T47D (cell line): ENCODE data around the gene AMER2.
A peak's percentile ranks its signal among the peaks of the same experiment; 100 is the strongest.

ENCODE experiments used
- DNase-seq, 2 experiments: peaks; one replicate each; pipeline versions ENCODE4 v3.0.0 to v3.0.0-alpha.2; 2011 to 2012; ENCODE audit warnings: low read depth in 1 of 2, low spot score in 1 of 2
- JUND ChIP-seq: IDR thresholded peaks from 2 replicates; pipeline ENCODE4 v1.6.1; 2012; ENCODE audit warnings: low read depth
- in situ Hi-C: cut with HindIII; loops from 2 replicates; pipeline ENCODE4 v1.10.0; 2016; ENCODE audit warnings: low sequenced_read_pairs, low pct_unique_long_range_greater_than_20kb

The AMER2 gene

DNA sequence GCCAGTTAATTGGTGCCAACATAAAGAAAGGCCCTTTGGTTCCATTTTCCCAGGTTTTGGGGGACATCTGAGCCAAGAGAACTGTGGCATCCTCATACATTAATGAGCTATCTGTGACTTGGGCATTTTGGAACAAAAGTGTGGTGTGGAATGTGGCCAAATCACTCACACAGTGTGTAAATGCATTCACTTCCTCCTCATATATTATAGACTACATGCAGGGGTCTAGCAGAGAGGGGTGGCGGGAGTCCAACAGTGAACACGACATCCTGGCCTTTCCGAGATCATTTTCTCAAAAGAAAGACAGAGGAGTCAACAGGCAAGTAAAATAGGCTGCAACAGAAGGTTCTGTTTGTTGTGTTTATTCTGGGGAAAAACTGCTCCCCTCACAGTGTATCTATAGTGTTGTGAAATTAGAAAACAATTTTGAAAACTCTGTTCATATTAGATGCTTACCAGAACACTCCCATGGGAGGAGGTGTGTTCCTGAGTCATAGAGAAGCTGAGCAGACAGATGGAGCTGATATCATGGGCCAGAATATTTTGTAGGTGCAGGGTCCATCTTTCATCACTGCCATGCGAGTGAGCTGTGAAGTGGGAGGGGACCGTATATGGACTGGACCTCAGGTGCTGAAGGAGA, 39.2 kb downstream of the AMER2 start:
- no peak for DNase-seq
- no peak for TF ChIP-seq JUND
- in situ Hi-C loops: no loop called here

DNA sequence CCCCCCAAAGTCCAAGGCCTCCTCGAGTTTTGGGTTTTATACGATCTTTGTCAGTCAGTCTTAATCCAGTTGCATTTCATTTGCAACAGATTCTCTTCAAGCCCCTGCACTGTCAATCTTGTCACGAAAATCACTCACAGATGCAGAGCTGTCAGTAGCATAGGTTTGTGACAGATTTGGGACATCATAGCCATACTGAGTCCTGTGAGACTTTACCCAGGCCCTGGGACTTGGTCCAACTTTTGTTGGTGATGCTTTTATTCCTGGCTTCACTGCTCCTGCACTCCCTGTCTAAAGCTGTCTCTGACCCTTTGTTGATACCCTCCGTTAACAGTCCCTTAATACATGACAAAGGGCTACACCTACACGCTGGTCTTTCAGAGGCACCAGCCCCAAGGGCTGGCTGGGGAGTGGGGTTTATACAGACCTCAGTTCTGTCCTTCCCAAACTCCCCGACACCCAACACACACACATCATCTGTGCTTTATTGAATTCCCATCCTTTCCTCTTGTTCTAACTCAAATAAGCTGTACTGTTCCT, 40.1 kb downstream of the AMER2 start:
- in situ Hi-C loops: no loop called here
- no peak for TF ChIP-seq JUND
- no peak for DNase-seq

GRCh38 chr13:25130944-25131343, 41.1 kb downstream of the AMER2 start:
- no peak for TF ChIP-seq JUND
- no peak for DNase-seq

DNA sequence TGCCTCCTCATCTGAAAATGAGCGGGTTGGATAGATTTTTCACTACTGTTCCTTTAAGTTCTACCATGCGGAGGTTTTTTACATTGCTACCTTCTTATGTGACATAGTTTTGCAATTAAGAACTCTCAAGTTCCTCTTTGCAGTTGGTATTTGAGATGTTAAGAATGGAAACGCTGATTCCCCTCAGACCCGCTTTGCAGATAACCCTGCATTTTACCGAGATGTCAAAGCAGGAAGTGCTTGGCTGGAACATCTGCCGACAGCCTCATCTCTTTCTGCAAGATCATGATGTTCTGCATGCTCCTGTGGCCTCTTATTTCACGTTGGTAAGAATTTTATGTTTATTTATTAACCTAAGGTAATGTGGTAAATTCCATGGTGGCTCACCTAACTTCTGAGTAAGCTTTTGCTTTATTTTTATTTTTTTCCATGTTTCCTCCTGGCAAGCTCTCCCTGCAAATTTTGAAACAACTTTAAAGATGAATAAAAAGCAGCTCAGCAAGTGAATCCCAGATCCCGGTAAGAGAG, 53.6 kb downstream of the AMER2 start:
- TF ChIP-seq JUND: no peak
- DNase-seq: no peak

More at GRCh38 chr13:25130944-25131343, 41.1 kb downstream of the AMER2 start:
- in situ Hi-C loops: no loop called here

GRCh38 chr13:25117312-25117711, 54.8 kb downstream of the AMER2 start:
- TF ChIP-seq JUND: no peak
- peak in 1 of 2 experiments; percentile 25 for DNase-seq
- in situ Hi-C loops: no loop called here

More for the DNA sequence above, 53.6 kb downstream of the AMER2 start:
- in situ Hi-C loops: no loop called here

DNA sequence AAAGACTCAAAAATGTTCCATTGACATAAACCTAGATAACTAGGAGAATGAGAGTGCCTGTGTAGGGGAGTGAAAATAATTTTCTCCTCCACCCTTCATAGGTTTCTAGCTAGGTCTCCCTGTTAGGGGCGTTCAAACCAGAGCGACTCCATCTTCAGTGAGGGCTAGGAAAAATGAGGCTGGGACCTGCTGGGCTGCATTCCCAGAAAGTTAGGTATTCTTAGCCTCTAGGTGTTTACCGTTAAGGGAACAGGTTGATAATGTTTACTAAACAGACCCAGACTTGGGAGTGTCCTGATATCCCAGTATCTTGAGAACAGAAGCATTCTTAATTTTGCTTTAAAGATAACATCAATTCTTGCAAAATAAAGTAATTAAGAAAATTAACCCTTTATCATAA, 56.0 kb downstream of the AMER2 start:
- 0 out of 2 replicates have a peak, but pooled peaks have one; percentile 15 for TF ChIP-seq JUND
- DNase-seq: peak in 1 of 2 experiments; percentile 69
- in situ Hi-C loops: no loop called here

DNA sequence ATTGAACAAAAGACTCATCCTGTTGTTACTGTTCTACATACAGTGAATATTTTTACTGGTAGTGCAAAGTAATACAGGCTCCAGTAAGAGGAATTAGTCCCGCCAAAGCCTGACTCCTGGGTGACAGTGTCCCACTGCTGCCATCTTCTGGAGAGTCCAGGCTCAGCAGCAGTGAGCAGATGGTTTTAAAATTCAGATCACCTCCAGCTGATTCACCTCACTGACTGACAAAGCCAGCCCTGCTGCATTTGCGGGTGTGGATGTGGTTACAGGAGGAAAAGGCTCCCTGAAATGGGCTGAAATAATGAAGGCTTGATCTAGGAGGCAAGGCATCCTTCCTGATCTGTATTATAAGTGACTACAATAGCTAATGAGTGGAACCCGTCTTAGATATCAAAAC, 57.9 kb downstream of the AMER2 start:
- peak; percentile 39 to 83 for DNase-seq
- in situ Hi-C loops: no loop called here
- no peak for TF ChIP-seq JUND

GRCh38 chr13:25112695-25113255, 59.3 kb downstream of the AMER2 start:
- TF ChIP-seq JUND: no peak
- DNase-seq: no peak
- in situ Hi-C loops: no loop called here
